GM18517 (cell line): ENCODE measurements around the gene FOXP1.

Experiments used
- ATAC-seq: cut with Tn5 transposase; IDR thresholded peaks from one replicate; pipeline ENCODE4 v1.9.1; 2021; ENCODE audit warnings: mild to moderate bottlenecking, moderate library complexity; ENCODE audit not compliant: unreplicated experiment

Gene FOXP1

DNA sequence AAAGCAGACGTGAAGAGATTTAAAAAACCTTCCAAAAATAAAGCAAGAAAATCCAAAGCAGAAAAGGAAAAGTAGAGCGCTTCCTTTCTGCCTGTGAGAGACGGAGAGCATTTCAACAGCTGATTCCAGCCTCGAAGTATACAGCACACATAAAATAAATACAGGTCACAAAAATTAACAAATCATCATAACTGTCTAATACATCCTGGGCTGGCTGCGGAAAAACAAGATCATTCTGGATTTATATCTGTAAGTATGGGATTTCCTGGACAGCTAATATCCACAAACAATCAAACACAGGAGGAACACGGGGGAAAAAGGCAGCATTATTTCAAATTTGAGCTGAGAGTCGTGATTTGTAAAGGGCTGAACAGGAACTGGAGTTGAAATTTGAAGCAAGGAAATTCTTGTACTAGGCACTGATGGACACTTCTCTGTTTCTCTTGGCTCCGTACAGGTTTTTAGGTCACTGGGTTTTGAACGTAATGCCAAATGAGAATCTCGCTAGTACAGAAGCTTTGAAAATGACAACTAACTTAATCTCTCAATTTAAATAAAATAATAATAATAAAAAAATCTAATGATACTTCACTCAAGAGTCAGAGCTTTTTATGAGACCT, 577.7 kb downstream of the FOXP1 start:
- ATAC-seq: no peak

DNA sequence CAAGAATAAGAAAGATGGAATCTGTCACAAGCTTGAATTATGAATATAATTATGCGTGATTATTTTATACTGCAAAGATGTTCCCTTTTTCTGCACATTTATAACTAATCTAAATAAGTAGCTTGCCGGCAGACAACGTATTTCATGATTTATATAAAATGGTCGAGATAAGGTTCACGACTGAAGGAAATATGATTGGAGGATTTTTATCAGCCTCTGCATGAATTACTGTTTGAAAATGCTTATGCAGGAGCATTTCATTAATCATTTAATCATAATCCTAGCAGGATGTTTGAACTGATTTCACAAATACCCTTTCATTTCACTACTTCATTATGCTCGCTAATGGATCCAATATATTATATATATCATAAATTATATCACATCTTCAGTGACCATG, 580.0 kb downstream of the FOXP1 start:
- no peak for ATAC-seq

DNA sequence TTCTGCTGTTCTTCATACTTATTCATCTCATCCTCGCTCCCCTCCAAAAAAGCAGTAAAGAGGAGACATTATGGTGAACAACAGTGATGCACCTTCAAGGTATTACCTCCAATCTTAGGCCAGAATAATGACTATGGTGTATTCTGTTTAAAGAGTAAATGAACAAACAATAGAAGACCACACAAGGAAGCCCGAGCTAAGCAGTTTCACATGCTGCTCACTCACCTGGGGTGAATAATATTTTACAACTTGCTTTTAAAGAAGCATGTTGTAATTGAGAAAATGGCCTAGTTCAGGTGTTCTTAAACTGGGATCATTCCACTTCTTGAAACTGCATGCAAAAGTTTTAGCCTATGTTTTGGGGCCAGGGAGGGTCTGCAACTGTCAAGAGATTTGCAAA, 581.2 kb downstream of the FOXP1 start:
- no peak for ATAC-seq

DNA sequence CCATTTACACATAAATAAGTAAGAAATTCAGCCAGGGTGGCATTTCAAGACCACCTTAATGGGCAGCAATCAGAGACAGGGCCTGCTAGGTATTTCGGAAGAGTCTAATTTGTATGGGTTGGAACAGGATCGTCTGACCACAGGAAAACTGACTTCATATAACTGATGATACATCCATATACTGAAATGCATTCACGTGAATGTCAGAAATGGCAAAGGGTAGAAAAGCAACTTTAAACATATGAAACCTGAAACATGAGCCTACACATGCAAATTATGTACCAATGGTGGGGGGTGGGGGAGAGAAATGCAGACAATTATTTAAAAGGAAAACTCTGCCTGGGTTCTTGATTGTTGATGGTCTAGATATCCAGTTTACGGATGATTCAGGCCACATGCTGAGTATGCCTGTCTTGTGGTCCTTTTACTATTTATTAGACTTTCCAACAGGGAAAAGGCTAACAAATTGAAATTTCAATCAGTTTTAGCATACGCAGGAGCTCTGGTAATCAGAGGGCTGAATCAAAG, 582.2 kb downstream of the FOXP1 start:
- no peak for ATAC-seq

DNA sequence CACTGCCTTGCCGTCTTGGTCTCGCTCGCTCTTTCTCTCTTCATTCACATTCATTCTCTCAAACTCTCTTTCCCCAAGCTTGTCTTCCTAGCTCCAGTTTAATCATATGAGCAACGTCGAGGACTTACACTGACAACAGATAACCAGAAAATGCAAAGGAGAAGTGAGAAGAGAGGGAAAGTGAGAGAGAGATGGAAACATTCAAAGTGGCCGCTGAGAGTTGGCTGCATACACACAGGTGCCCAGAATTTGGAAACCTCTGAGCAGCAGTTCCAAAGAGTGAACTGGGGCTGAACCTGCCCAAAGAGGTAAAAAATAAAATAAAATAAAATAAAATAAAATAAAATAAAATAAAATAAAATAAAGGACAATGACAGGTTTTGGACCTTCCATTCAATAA, 583.0 kb downstream of the FOXP1 start:
- ATAC-seq: no peak

DNA sequence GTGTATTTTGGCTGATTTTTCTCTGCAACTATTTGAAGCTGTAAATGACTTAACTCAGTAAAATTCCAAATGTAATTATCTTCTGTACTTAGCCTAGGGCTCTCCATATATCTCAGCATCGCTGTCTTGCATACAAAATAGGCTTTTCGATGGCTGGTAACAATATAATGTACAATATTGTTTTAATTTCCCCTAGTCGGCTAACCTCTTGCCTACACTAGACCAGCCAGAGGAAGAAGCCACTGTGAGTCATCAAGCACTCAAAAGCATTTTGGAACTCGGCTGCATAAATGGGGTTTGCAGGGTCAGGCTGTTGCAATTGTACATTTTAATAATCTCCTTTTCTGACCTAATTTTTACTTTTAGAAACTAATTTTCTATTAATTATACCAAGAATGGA, 583.8 kb downstream of the FOXP1 start:
- ATAC-seq: no peak

DNA sequence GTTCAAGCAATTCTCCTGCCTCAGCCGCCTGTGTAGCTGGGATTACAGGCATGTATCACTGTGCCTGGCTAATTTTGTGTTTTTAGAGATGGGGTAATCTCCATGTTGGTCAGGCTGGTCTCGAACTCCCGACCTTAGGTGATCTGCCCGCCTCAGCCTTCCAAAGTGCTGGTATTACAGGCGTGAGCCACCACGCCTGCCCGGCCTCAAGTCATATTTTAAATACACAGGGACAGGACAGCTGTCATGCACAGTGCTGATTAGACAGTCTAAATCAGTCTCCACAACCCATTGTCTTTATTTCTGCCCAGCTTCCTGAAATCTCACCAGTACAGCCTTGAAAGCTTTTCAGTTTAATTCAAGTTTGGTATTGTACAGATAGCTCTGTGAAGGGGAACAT, 587.4 kb downstream of the FOXP1 start:
- ATAC-seq: no peak

DNA sequence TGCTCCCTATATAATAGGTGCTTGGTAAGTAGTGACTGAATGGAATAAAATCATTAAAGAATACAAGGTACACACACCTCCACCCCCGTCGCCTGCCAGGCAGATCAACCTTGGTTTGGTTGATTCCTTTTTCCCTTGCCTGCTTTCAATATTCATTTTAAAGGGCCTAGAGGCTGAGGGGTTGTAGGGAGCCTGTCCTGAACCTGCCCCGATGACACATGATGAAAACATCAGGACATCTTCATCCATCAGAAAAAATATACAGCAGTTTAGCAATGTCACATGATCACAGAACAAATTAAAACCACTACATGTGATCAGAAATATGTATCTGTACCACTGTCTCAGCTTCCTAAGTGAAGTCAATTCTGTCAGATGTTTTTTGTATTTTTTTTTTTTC, 588.9 kb downstream of the FOXP1 start:
- ATAC-seq: no peak

DNA sequence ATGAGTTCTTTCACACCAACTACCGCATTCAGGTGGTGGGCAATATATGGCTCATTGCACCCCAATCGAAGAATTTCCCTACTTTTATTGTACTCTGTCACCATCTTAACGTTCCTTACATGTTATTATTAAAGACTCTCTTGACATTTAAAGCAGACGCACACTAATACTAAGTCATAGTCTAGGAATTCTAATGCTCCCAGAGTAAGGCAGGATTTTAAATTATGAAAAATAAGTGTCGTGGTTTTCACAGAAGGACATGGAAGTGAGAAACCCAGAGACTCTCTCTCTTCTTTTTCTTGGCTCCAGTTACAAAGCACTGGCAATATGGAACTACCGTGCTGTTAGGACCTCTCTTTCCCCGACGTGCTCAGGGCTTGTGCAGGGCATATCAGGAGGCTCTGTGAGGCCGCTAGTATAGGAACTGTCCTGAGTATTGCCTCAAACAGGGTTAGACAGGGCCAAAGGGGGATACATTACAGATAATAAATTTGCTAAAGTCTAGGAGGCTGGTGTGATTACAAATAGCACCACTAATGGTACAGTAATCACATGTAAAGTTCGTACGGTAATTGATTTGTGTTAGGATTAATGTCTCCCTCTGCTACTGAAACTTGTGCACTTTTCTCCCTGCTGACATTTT, 590.8 kb downstream of the FOXP1 start:
- ATAC-seq: no peak

DNA sequence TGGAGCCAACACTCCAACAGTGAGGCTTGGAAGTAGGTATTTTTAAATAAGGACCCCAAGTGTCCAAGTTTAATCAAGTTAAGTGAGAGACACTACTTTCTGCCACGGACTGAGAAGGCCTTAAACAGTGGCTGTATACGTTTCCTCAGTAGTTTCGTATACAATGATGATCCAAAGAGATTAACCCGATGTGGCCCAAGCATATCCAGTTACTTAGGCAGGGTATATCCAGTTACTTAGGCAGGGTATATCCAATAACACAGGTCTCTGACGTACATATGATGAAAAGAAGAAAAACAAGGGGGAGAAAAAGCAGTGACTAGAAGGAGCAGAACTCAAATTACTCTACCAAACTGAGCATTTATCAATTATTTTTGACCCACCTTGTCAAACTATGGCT, 591.4 kb downstream of the FOXP1 start:
- ATAC-seq: no peak

DNA sequence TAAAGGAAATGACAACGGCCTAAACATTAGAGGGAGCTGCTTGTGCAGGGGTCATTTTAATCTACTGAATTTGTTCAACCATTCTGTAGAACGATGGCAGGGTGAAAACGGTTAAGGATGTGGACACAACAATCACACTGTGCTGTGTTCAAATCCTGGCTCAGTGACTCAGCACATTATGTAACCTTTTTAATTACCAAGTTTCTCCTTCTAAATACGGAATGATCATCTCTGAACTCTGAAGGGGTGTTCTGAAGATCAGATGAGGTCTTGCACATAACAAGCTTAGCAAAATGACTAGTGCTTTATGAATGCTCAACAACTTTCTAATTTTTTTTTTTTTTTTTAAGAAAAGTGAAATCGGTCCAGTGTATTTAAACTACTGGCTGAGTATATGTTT, 592.8 kb downstream of the FOXP1 start:
- no peak for ATAC-seq

DNA sequence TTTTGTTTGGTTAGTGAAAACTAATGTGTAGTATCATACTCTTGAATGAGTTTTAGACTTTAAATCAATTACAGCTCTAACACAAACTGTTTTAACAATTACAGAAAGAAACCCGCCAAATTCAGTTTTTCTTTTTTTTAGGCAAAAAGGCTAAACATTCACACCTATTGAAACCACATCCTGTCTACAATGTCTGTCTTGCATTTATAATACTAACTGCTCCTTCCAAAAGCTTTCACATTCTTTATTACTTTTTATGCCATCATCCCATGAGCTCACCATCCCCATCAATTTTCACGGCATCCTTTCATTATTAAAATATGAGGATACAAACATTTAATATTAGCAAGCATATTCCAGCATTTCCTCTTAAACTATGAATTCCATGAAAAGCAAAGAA, 593.3 kb downstream of the FOXP1 start:
- ATAC-seq: no peak

DNA sequence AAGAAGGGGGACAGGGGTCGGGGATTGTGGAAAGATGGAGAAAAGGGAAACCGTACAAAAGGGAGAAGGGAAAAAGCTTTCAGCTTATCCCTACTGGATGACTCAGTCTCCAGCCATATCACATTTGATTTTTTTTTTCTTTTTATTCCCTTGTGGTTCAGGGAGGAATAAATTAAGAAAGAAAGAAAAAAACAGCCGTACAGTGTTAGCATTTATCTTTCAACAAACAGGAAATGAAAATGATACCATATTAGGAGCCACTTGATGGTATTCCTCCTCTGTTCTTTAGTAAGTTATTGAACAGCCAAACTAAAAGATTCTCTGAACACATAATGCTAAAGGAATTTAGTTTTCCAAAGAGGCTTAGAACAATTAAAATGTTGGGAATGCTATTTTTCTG, 594.4 kb downstream of the FOXP1 start:
- ATAC-seq: no peak

DNA sequence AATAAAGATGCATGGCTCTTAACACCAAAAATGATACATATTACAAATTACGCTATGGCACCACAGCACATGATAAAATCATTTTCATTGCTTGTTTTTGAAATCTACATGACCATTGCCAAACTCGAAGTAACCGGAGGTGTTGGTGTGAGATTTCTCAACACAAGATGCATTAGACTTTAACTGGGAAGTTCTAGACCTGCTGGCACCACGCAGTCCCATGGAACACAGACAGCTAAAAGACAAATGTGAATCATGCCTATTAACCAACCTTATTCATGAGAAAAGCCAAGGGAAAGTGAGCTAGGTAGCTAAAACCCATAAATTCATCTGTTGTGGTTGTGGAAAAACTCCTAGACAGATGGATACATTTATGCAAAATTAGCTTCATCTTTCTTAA, 595.4 kb downstream of the FOXP1 start:
- ATAC-seq: no peak

DNA sequence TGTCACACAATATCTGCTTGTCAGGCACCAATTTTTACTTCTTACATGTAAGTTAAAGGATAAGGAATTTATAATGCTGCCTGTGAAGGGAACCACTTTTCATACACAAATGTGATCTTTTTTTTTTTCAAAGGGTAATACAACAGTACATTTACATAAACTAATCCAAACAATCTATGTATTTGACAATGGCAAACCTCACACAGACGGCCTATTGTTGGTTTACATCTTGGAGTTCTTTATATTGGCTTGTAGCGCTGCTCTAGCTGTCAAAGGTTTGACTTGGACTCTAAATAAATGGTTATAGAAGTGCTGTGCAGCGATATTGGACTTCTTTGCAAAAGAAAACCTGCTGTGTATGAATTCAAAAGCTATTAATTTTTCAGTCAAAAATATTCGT, 598.0 kb downstream of the FOXP1 start:
- no peak for ATAC-seq

DNA sequence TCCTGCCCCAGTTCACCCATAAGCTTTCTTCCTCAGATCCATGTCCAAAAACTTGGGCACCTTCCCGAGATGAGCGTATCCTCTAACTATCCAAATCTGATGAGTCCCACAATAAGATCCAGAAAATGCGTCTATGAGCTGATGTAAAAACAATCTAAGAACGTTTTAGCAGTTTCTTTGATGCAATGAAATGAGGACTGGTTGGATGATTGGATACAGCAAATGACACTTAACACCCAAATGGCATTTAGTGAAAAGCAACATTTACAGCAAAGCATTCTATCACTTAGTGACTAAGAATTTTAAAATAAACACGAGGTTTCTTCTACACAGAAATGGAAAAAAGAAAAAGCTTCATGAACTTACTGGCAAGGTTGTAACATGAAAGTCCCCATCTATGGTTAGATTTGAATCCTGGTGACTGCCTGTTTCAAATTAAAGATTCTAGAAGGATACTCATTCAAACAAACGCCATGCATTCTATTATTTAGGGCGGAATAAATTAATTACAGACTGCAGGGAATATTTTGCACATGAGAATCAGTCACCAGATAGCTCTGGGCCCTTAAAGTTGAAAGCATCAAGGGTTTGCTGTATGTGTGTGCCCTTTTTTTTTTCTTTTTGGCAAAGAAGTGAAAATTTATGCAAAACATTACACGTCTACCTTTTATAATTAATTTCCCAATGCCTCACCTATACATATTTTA, 598.6 kb downstream of the FOXP1 start:
- no peak for ATAC-seq

DNA sequence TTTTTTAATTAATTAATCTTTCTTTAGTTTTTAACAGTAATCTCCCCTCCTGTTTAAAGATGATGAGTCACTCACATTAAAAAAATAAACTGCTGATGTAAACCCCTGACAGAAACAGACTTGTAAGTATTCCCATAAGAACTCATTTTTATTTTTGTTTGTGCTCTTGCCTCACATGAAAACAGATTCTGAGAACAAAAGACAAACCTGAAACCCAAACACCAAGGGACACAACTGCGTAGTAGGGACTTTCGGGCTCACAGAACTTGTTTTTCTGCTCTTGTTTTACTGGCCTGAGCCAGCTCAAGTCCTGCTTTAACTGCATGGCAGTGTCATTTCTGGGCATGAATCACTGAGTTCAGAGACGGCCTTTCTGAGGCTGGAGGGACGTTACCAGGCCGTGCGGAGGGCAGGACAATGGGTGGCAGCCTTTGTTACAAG, 600.8 kb downstream of the FOXP1 start:
- ATAC-seq: peak; percentile 75

DNA sequence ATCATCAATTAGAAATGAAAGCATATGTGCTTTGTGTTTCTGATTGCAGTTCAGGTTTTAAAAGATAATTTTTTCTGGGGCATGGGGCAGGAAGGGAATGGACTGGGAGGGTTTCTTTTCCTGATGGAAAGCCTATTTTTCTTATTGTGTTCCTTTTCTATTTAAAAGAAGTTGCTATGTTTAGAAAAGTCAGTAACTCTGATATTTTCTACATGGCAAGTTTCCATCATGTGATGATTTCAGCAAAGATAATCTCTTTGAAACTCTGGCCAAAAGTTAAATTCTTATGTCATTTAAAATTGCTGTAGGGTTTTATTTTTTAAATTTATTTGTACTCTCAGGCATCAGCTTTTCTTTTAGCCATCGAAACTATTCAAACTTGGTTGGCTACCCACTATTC, 601.2 kb downstream of the FOXP1 start:
- no peak for ATAC-seq

DNA sequence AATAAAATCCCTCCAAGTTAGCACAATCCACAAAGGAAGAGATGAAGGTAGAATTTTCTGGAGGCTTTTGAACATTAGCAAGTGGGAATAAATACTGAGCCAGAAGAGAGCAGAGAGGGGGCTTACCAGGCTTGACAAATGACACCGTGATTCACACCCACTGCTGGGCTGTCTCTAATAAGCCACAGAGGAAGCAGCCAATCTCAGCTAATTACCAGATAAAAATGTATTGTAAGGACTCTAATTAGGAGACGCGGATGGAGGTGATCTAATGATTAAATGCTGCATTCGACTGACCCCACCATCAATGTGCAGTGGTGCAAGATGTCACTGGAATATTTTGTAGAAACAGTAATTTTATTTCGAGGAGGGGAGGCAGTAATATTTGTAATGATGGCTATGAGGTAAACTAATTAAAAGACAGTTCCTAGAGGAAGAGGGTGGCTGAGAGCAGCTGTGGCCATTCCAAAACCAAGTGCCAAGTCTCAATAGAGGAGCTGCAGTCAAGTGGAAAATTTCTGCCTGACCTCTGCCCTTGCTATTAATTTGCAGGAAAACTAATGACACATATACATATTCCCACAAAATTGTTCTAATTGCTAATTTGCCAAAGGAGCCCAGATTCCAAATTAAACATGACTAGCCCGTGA, 602.2 kb downstream of the FOXP1 start:
- ATAC-seq: no peak

DNA sequence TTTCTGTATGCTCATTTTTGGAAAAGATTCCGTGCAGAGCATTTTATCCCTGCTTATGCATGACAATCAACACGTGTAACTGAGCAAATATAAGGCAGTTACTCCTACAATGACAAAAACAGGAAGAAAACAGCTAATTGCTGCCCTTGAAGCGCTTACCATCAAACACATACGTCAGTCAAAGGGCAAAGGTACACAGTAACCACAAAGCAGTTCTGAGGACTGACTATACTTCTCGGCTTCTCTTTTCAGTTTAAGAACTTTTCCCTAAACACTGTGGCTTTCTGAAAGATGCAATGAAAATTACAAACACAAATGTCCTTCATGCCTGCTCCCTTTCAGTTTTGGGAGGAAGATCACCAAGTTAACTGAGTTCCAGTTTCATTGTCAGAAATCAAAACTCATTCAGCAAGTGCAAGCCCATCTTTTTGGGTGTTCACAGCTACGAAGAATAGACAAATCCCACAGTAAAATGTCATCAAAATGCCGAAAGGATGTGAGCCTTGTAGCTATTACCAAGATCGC, 602.8 kb downstream of the FOXP1 start:
- ATAC-seq: no peak

DNA sequence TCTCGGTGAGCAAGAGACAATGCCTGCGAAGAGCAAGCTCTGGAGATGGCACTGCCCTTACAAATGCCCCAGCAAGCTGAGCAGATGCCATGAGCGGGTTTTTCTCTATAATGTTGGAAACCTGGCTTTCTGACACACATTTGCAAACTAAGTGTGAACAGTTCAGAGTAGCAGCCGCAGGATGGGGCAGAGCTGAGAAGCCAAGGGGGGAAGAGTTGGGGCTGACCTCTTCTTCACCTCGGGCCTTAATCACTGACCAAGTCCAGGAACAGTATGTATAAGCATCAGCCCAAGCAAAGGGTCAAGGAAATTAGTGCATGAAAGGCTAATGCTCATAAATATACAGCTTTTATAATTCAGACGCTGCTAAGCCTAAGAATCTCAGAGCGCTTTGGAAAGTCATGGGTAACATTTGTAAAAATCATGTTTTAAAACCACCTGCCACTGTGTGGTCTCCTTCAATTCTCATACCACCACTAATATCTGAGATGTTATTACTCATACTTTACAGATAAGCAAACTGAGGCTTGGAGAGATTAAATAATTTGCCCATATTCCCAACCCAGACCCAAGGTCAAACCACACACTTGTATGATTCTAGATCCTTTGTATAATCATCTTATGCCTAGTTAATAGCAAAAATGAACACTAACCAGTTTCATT, 603.4 kb downstream of the FOXP1 start:
- no peak for ATAC-seq
